Measurements from ENCODE around the gene EPHB2.

EPHB2 gene

DNA sequence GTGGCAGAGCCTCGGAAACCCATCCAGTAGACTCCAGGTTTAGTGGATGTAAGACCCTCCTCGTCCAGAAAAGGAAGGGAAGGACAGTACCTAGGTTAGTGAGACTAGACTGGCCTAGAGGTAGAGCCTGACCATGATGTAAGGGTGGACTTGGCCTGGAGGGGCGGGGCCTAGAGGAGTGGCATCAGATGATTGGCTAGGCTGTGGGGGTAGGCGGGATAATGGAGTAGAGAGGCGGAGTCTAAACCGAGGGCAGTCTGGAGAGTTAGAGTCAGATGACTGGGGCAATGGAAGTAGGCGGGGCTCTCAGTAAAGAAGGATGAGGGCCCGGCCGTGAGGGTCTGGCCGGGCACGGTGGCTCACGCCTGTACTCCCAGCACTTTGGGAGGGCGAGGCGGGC, 70.1 kb downstream of the EPHB2 start:
- DNase-seq (ENCODE audit: low spot score) = peak; percentile 70

DNA sequence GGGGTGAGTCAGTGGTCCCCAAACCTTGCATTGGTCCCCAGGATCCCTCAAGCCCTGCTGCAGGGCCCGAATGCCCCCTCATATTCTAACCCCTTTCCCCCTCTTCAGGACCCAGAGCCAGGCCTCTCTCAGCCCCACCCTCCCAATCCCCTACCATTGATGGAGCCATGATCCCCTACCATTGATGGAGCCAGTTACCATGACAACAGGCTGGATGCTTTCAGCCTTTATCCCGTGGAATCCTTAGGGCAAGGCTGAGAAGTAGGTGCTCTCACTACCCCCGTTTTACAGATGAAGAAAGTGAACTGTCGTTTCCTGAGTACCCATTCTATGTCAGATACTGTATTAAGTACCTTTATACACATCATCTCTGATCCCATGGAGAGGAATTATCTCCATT, 70.8 kb downstream of the EPHB2 start:
- no peak for DNase-seq (ENCODE audit: low spot score)

DNA sequence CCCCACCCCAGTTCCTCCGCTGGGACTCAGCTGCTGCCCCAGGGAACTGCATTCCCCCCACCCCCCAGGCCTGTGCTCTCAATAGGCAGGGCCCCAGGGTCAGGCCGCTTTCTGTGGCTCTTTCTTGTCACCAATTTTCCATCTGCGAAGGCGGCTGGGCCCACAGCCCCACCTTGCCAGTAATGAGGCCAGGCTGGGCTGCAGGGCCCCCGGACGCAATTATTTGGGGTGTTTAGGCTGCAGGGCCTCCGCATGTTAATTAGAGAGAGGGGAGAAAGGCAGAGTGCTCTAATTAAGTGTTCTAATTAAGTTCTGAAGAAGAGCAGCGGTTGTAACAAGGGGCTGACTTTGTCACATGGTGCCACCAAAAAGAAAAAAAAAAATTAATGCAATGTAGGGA, 71.8 kb downstream of the EPHB2 start:
- no peak for DNase-seq (ENCODE audit: low spot score)

DNA sequence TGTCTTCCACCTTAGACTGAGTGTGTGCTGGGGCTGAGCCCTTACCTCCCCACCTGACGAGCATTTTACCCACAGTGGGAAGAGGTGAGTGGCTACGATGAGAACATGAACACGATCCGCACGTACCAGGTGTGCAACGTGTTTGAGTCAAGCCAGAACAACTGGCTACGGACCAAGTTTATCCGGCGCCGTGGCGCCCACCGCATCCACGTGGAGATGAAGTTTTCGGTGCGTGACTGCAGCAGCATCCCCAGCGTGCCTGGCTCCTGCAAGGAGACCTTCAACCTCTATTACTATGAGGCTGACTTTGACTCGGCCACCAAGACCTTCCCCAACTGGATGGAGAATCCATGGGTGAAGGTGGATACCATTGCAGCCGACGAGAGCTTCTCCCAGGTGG, 73.7 kb downstream of the EPHB2 start:
- no peak for DNase-seq (ENCODE audit: low spot score)

DNA sequence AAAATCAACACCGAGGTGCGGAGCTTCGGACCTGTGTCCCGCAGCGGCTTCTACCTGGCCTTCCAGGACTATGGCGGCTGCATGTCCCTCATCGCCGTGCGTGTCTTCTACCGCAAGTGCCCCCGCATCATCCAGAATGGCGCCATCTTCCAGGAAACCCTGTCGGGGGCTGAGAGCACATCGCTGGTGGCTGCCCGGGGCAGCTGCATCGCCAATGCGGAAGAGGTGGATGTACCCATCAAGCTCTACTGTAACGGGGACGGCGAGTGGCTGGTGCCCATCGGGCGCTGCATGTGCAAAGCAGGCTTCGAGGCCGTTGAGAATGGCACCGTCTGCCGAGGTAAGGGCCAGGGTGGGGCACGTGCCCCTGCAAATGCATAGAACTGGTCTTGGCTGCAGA, 74.1 kb downstream of the EPHB2 start:
- DNase-seq (ENCODE audit: low spot score) = no peak

DNA sequence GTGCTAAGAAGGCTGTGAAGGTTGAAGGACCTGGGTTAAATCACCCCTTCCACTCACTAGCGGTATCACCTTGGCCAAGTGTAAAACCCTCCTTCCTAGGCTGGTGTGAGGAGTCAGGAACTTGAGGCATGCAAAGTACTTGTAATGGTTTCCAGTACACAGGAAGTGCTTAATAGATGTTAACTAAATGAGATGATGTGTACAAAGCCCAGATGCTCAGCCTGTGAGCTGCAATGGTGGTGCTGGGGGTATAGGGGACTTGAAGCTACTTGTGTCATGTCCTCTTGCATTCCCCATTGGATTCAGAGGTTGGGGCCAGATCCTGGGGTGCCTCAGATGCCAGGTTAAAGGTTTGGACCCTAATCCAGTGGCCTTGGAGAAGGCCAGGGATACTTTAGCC, 75.5 kb downstream of the EPHB2 start:
- DNase-seq (ENCODE audit: low spot score) = no peak

DNA sequence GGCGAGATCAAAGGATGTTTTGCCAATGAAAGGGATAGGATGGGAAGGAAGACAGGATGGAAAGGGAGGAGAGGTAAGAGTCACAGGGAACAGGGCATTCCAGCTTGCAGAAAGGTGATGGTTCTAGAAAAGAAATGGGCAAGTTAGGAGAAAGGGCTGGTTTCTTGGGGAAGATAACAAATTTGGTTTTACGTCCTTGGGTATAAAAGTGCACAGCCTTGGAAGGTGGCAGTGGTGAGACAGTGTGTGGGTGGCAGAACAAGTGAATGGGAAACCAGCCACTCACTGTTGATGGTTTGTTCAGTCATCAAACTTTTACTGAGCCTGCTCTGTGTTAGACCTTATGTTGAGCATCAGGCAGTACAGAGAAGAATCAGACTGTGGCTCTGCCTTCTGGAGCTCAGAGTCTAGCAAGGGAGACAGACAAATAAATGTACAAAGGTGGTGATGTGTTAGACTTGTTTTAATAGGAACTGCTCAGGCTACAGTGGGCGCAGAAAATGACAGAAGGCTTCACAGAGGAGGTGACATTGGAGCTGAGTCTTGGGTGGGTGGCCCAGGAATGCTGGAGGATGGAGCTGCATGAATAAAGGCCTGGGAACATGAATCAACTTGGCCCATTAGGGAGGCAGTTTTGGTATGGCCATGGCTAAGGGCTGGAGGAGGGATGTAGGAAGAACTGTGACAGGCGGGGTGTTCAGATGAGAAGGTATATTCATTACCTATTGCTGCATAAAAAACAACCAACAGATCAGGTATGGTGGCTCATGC, 76.3 kb downstream of the EPHB2 start:
- no peak for DNase-seq (ENCODE audit: low spot score)

DNA sequence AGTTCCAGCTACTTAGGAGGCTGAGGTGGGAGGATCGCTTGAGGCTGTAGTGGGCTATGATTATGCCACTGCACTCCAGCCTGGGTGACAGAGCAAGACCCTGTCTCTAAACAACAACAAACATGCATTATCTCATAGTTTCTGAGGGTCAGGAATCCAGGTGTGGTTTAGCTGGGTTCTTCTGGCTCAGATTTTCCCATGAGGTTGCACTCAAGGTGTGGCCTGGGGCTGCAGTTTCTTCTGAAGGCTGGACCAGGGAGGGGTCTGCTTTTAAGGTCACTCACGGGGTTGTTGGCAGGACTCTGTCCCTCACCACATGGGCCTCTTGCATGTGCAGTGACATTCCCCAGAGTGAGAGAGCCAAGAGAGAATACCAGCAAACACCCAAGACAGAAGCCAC, 77.0 kb downstream of the EPHB2 start:
- DNase-seq (ENCODE audit: low spot score) = no peak

DNA sequence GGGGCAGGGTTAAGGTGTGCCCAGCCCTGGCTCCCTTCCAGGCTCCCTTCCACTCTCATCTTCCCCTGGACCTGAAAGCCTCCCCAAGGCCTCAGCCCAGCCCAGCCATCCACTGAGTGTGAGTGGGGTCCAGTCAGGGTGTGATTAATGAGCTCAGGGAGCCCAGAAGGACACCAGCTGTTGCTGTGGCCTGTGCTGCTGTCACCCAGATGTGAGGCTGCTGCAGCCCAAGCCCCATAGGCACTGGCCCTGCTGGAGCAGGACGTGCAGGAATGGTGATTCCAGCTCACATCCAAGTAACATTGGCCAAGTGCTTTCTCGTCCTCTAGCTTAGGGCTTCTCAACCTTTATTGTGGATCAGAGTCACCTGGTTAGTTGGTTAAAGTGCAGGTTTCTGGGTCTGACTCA, 77.6 kb downstream of the EPHB2 start:
- DNase-seq (ENCODE audit: low spot score) = no peak

DNA sequence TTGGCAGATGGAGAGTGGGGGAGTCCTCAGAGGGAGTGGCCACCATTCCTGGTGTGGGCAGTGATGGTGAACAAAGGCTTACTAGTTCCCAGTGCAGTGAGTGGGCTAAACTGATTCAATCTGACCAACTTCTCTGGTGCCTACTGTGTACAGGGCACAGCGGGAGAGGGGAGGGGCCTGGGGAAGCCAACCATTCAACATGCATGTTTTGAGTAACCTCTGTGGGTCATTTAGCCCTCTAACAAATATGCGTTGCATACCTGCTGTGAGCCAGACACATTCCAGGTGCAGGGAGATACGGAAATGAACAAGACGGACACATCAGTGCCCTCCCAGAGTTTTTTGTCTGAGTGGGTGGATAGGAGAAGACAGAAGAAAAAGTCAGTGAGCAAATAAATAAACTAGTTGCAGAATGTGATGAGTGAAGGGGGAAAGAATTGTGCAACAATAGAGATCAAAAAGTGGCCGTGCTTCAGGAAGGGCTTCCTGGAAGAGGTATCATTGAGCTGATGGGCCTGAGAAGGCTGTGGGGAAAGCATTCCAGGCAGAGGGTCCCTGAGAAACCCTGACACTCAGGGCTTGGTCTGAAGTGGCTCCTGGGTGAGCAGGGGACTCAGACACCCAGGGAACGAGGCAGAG, 78.8 kb downstream of the EPHB2 start:
- no peak for DNase-seq (ENCODE audit: low spot score)

DNA sequence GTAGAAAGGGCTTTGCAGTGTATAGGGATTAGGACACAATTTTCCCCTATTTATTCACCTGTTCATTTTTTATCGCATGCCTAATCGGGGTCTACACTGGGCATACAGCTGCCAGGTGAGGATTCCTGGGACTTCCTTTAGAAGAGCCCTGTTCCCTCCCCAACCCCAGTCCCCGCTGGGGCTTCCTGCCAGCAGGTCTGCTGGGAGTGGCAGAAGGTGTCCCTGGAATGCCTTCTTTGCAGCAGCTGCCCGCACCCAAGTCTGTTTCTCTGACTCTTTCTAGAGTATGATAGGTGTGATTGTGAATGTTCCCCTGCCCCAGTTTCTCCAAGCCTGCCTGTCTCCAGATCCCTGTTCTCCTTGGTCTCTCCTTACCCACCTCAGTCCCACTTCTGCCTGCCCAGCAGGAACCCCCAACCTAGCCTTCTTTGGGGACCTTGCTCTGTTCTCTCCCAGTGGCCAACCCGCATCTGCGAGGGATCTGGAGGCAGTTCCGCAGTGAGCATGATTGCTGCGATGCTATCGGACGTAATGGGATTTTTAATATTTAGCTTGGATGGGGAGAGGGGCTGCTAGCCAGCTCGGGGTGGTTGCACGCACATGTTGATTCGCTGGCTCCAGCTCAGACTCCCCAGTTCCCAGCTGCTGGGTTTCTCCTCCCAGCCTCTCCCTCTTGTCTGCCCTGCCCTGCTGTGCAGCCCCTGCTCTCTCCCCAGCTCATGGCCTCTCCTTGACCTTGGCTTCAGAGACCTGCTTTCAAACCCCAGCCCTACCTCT, 79.8 kb downstream of the EPHB2 start:
- no peak for DNase-seq (ENCODE audit: low spot score)

DNA sequence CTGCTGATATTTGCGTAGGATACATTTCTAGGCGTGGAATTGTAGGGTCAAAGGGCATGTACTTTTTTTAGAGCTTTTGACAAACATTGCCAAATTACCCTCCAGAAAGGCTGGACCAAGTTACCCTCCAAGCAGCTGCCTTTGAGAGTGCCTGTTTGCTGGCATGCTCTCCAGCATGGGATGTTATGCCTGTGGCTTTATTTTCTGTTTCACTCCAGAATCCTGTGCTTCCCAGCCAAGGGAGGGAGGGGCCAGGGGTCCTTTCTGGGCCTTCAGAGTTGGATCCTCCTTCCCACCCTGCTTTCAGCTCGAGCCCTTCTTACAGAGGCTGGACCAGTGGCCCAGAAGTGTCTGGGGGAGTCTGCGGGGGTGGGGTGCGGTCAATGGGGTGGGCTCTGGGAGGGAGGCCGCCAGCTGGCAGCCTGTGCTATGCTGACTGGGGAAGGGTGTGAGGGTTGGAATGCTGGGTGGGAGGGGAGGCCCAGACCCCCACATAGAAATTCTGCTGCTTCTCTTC, 81.2 kb downstream of the EPHB2 start:
- no peak for DNase-seq (ENCODE audit: low spot score)

DNA sequence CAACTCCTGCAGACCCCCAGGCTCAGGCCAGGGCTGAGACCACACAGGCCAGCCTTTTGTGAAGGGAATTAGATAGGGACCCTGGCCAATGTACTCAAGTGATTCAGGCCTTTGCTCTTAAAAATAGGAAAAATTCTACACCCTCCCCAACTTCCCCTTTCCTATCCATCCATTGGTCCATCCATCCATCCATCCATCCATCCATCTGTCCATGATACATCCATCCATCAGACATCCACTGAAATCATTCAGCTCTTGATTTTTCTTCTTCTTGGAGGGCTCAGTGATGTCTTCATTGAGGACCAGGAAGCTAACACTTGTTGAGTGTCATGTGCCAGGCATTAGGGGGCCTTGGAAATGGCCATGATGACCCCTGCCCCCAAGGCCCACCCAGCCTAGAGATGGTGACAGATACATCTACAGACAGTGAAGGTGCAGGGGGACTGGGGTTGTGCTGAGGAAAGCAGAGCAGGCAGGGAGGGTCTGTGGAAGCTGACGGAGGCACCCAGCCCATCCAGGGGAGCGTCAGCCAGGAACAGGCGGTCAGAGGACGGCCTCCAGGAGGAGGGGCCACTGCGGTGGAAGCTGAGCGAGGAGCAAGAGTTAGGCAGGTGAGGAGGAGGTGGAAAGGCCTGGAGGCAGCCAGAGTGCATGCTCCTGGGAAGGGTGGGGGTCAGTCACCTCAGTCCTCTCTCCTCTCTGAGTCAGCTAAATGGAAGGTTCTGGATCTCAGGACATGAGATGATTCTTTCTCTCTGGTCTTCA, 81.9 kb downstream of the EPHB2 start:
- no peak for DNase-seq (ENCODE audit: low spot score)

DNA sequence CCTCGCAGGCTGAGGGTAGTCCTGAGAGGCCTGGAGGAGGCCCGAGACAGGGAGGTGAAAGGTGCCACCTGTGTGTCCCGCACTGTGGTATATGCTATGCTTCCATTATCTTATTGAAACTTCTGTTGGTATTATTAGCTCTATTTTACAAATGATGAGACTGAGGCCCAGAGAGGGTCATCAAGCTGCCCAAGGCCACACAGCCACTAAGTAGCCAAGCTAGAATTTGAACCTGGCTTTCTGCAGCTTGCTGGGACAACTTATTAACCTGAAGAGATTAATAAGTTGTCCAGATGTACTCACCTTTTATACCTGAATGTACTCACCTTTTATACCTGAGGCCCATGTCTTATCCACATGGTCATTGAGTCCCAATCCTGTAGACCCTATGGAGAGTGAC, 83.0 kb downstream of the EPHB2 start:
- no peak for DNase-seq (ENCODE audit: low spot score)

DNA sequence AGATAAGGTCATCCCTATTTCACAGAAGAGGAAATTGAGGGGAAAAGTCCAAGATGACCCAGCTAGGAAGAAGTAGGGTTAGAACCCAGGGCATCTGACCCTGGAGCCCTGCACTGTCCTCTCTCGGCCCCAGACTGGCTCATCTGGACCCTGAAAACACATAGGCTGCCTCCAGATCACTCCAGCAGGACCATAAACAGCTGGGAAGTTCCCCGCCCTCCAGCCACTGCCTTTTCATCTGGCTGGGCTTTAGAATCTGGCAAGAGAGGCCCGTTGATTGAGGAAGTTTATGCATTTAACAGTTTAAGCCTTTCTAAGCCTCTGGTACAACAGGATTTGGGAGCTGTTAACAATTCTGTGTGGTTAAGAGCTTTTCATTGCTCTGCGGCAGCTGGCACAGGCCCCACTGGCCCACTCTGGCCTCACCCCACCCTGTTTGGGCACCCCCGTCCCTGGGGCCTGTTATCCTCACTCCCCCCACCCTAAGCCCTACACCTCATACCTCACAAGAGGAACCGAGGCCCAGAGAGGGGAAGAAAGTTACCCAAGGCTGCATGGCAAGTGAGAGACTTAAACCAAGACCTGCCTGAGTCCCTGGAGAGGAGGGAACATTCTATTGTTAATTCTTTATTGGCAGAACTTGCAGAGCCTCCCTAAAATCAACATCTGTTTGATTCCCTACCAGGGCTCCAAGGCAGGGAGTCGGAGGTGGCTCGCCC, 84.2 kb downstream of the EPHB2 start:
- no peak for DNase-seq (ENCODE audit: low spot score)

DNA sequence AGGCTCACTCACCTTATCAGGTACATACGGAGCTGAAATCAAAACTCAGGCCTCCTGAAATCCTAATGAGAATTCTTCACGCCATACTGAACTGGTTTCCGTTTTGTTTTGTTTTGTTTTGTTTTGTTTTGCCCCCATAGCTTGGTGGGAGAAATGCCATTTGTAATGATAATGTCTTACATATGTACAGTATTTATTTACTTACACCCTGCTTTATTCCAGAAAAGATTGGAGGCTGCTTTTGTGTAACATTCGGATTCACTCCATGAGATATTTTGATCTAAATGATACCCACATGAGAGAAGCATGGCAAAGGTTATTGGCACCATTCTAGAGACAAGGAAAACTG, 84.7 kb downstream of the EPHB2 start:
- DNase-seq (ENCODE audit: low spot score) = no peak

DNA sequence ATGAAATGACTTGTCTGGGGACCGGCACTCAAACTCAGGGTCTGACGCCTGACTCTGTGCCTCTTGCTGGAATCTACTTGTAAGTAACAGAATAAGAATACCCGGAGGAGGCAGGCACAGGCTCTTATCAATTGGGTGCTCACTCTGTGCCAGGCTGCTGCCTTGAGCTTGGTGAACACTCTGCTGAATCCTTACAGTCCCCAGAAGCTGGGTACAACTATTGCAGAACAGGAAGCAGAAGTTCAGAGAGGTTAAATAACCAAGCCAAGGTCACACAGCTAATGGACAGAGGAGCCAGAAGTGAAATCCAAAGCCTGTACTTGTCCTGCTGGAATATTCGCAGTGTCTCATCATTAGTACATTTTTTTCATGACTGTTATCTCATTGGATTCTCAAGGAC, 86.0 kb downstream of the EPHB2 start:
- no peak for DNase-seq (ENCODE audit: low spot score)

DNA sequence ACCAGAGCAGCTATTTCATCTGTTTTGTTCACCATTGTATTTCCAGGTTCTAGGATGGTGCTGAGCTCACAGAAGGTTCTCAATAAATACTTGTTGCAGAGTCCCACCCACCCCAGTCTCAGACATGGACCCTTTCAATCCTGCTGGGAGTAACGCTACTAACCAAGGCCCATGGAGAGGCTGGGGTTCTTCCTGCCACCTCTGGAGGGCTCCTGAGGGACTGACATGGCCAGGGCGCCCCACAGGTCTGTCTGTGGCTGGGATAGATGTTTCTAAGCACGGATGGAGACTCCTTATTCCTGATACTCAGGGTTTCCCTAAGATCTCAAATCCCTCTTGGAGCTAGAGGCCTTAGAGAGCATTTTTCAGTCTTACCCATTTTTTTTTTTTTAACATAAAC, 87.4 kb downstream of the EPHB2 start:
- DNase-seq (ENCODE audit: low spot score) = no peak

DNA sequence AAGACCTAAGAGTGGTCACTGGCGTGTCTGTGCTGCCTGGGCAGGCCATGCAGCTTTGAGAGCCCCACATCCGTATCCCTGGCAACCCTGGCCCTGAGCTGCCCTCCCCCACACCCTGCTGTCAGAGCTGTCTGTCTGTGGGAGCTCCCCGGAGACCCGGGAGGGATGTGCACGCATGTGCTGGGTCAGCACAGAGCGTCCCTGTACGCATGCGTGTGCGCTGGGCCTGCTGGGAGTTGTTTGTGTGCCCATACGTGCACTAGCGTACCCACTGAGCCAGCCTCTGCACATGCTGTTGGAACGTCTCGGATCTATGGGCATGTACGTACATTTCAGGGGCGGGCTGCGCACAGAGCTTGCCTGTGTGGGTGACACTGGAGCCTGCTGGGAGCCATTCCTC, 89.3 kb downstream of the EPHB2 start:
- DNase-seq (ENCODE audit: low spot score) = no peak

DNA sequence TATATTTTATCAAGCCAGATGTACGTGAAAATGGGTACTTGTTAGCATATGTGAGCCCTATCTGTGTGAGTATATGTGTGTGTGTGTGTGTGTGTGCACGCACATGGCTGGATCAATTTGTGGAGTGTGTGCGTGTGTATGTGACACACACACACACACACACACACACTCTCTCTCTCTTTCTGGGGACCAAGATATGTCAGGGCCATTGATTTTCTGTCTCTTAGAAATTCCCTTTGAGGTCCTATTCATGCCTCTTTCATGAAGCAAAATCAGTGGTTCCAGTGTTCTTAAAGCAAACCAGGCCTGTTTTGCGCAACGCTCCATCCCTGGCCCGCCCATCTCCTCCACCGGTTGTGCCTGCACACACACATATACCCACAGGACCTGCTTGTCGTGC, 90.0 kb downstream of the EPHB2 start:
- DNase-seq (ENCODE audit: low spot score) = no peak

DNA sequence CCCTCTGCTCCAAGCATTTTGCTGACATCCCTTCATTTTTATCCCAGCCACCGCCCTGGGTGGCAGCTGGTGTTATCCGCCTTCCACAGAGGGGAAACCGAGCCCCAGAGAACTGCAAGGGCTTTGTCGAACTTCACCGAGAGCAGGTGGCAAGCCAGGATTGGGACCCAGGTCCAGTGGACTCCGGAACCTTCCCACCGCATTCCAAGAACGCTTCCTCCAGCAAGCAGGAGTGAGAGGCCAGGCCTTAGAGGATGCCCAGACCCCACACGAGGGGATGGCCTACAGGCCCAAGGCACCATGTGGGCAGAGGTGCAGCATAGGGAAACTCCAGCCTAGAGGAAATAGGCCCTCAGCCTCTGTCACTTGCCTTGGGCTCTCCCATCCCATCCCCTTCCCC, 90.7 kb downstream of the EPHB2 start:
- DNase-seq (ENCODE audit: low spot score) = no peak

DNA sequence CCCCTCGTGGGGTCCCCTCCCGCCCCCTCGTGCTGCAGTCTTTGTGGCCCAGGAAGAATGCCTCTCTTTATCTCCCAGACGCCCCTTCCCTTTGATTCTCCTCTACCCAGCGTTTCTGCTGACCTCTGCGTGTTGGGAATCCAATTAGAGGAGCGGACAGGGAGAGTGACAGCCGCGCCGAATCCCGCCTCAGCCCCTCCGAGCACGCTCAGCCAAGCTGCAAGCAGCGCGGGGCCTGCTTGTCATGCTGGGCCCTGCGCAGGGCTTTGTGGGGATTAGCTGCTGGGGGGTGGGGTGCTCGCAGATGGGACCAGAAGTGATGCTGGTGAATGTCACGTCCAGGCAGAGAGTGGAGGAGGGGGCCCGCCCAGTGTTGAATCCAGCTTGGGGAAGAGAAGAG, 91.1 kb downstream of the EPHB2 start:
- DNase-seq (ENCODE audit: low spot score) = no peak

All from NAMALWA (cell line).